WTC11 (cell line): ENCODE results near the gene TRIM13.

Experiments used
- CREB1 ChIP-seq: sonication (generic); formaldehyde crosslinking; IDR thresholded peaks from 2 replicates; pipeline ENCODE4 v1.8.0; 2023; ENCODE audit warnings: mild to moderate bottlenecking, missing genetic modification reagents
- CTCF ChIP-seq: fragments of 200-600 bp; IDR thresholded peaks from 2 replicates; pipeline ENCODE4 v1.8.0; 2022; ENCODE audit warnings: antibody characterized with exemption
- ELF4 ChIP-seq: sonication (generic); formaldehyde crosslinking; IDR thresholded peaks from 2 replicates; pipeline ENCODE4 v1.8.1; 2022; ENCODE audit warnings: low read depth, mild to moderate bottlenecking, moderate library complexity, missing genetic modification reagents
- ZNF281 ChIP-seq: sonication (generic); formaldehyde crosslinking; IDR thresholded peaks from 2 replicates; pipeline ENCODE4 v1.8.0; 2023; ENCODE audit warnings: mild to moderate bottlenecking, missing genetic modification reagents

DNA sequence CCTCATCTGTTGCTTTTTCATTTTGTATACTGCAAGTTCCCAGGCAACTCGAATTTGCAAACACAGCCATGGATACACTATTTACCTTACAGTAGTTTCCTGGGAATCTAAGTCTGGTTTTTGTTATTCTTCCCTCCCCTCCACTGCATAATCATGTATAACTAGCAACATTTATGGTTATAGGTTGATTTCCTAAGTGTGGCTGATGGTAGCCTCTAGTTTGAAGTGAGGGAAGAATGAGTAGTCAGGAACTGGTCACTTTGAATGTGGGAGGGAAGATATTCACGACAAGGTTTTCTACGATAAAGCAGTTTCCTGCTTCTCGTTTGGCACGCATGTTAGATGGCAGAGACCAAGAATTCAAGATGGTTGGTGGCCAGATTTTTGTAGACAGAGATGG, 18.4 kb downstream of the TRIM13 start, which contains the start of gene KCNRG:
- TF ChIP-seq CTCF (no peak), CREB1 (CRISPR knock-in tag) (no peak), ELF4 (CRISPR knock-in tag) (no peak), ZNF281 (no peak)
